A673 (cell line): ENCODE data around the gene CD163L1. TPM values are rescaled to one million over a fixed set of nuclear protein-coding genes. Genes with fewer than 3 reads are reported as not detected.

ENCODE experiments used
- Bru-seq: library from RNA; stranded (reverse); fragments of 400-500 nt; gene quantifications from one replicate; lab custom pipeline; 2021; lab: Mats Ljungman, UMichigan
- BruChase-seq, 2 experiments: library from RNA; stranded (reverse); fragments of 400-500 nt; gene quantifications; one replicate each; lab custom pipeline; 2021; lab: Mats Ljungman, UMichigan
- BruUV-seq: library from RNA; stranded (reverse); fragments of 400-500 nt; replicated peaks from 2 replicates; lab custom pipeline; 2021; lab: Mats Ljungman, UMichigan
- CTCF ChIA-PET: fragments of 300-600 bp; sonication (Branson Sonifier 250); formaldehyde crosslinking; loops from one replicate; lab custom pipeline; 2022; ENCODE audit warnings: antibody characterized with exemption; lab: Charles Lee
- POLR2A ChIA-PET: fragments of 300-600 bp; sonication (Branson Sonifier 250); formaldehyde crosslinking; loops from one replicate; lab custom pipeline; 2022; ENCODE audit warnings: antibody characterized with exemption; ENCODE audit not compliant: low non-redundant PET; lab: Charles Lee
- DNase-seq: peaks from one replicate; pipeline ENCODE4 v3.0.0-alpha.2; 2015; ENCODE audit warnings: low spot score
- H3K27ac ChIP-seq: fragments of 200-600 bp; sonication (generic); 2 replicates; pipeline ENCODE4 v1.5.1; 2016; ENCODE audit warnings: mixed run types, low read depth, mild to moderate bottlenecking, mixed read lengths, antibody characterized with exemption, low read length; ENCODE audit not compliant: poor library complexity, severe bottlenecking
- H3K27me3 ChIP-seq: fragments of 200-600 bp; sonication (generic); replicated peaks from 2 replicates; pipeline ENCODE4 v1.6.1; 2017; ENCODE audit warnings: mixed run types, low read depth, mild to moderate bottlenecking, mixed read lengths, antibody characterized with exemption, low read length; ENCODE audit not compliant: insufficient read depth, poor library complexity
- H3K36me3 ChIP-seq: fragments of 200-600 bp; sonication (generic); 2 replicates; pipeline ENCODE4 v1.6.1; 2016; ENCODE audit warnings: mixed run types, mild to moderate bottlenecking, mixed read lengths, antibody characterized with exemption, low read length; ENCODE audit not compliant: insufficient read depth, poor library complexity, severe bottlenecking
- H3K4me1 ChIP-seq: fragments of 200-600 bp; sonication (generic); 2 replicates; pipeline ENCODE4 v1.6.1; 2017; ENCODE audit warnings: mixed run types, mild to moderate bottlenecking, mixed read lengths, antibody characterized with exemption, low read length; ENCODE audit not compliant: insufficient read depth, poor library complexity, severe bottlenecking
- H3K4me3 ChIP-seq: fragments of 200-600 bp; sonication (generic); 2 replicates; pipeline ENCODE4 v1.5.1; 2016; ENCODE audit warnings: low read depth, mixed run types, mild to moderate bottlenecking, mixed read lengths, low read length; ENCODE audit not compliant: poor library complexity, severe bottlenecking
- H3K9me3 ChIP-seq: fragments of 200-600 bp; sonication (generic); 2 replicates; pipeline ENCODE4 v1.6.1; 2016; ENCODE audit warnings: mixed run types, low read depth, mild to moderate bottlenecking, mixed read lengths, antibody characterized with exemption, low read length; ENCODE audit not compliant: poor library complexity, severe bottlenecking
- CTCF ChIP-seq: fragments of 300-800, 200-600 bp; sonication (generic); conservative IDR thresholded peaks from 2 replicates; pipeline ENCODE4 v1.5.1; 2017; ENCODE audit warnings: low read depth, mild to moderate bottlenecking, antibody characterized with exemption, low read length, moderate library complexity, mixed read lengths
- EZH2 ChIP-seq: fragments of 200-600 bp; sonication (generic); IDR thresholded peaks from 2 replicates; pipeline ENCODE4 v1.6.1; 2017; ENCODE audit warnings: borderline replicate concordance, low read depth, mild to moderate bottlenecking, mixed read lengths, antibody characterized with exemption, low read length; ENCODE audit not compliant: poor library complexity, severe bottlenecking
- intact Hi-C: fragments of 100-400 bp; cut with micrococcal nuclease; formaldehyde crosslinking; loops from one replicate; pipeline ENCODE4 v1.10.0; 2022; ENCODE audit not compliant: unreplicated experiment
- long read RNA-seq: library from polyadenylated mRNA; stranded (forward); transcript quantifications from one replicate; pipeline ENCODE4 v2.0.0, GENCODE V29; 2022
- total RNA-seq: library from RNA; stranded (reverse); gene quantifications from 2 replicates; pipeline ENCODE4 v1.2.3, GENCODE V29; 2021

The CD163L1 gene
- total RNA-seq (0.52 and 1.5 TPM in 2 replicates), Bru-seq, nascent RNA (percentile 33 among the genes with signal in this experiment), BruChase-seq, experiment 1, labeled RNA remaining after a 2-hour chase (percentile 32 among the genes with signal in this experiment), BruChase-seq, experiment 2, labeled RNA remaining after a 6-hour chase (percentile 29 among the genes with signal in this experiment)
- long read RNA-seq, partial matches to known transcripts: 1 of 4 reads
- long read RNA-seq, other reads (novel, unspliced or antisense): 3 of 4 reads

GRCh38 chr12:7444076-7444475 lies at the start of gene CD163L1:
Gene CD163L1, minus strand, starts transcription at chr12:7444153. Its CDS starts 26 bp downstream, at chr12:7444127.
- H3K36me3 ChIP-seq: no peaks in the 10 kb centered on the region
- H3K27me3 ChIP-seq: no peaks in the 10 kb centered on the region
- no peak within 1 kb of the TSS for H3K27ac ChIP-seq
- CTCF ChIA-PET: no interaction called here
- intact Hi-C loops: no loop called here
- no TSS peak for BruUV-seq
- POLR2A ChIA-PET: no interaction called here
- no peak within 1 kb of the TSS for H3K4me3 ChIP-seq
- no peak for DNase-seq
- H3K4me1 ChIP-seq: no peaks in the 10 kb centered on the region
- H3K9me3 ChIP-seq: no peaks in the 10 kb centered on the region
- TF ChIP-seq EZH2 (no peak), CTCF (no peak)

GRCh38 chr12:7493006-7493405 lies 49.1 kb upstream of the CD163L1 start:
- Histone ChIP-seq H3K4me3 (no peak overlapping the region), H3K27me3 (no peaks in the 10 kb centered on the region), H3K9me3 (no peaks in the 10 kb centered on the region), H3K27ac (no peak overlapping the region), H3K36me3 (no peaks in the 10 kb centered on the region), H3K4me1 (no peaks in the 10 kb centered on the region)
- intact Hi-C loops: no loop called here
- no TSS peak for BruUV-seq
- no peak for TF ChIP-seq CTCF
- no peak for TF ChIP-seq EZH2
- DNase-seq: no peak
- ChIA-PET CTCF (no interaction called here), POLR2A (no interaction called here)

- intact Hi-C loops: no loop called here
- Histone ChIP-seq H3K4me1 (no peaks in the 10 kb centered on the region), H3K4me3 (no peak overlapping the region), H3K36me3 (no peaks in the 10 kb centered on the region), H3K27me3 (no peaks in the 10 kb centered on the region), H3K27ac (no peak overlapping the region), H3K9me3 (no peaks in the 10 kb centered on the region)
- no TSS peak for BruUV-seq
- ChIA-PET POLR2A (no interaction called here), CTCF (no interaction called here)
- no peak for DNase-seq
- no peak for TF ChIP-seq EZH2
- TF ChIP-seq CTCF: no peak
These were observed 42.6 kb upstream of the CD163L1 start for GRCh38 chr12:7486512-7486911.
